GM23248 (cell line): Measurements from ENCODE around the gene TAC3.

Experiments
- EZH2 ChIP-seq: fragments of 200-600 bp; sonication (generic); IDR thresholded peaks from 2 replicates; pipeline ENCODE4 v1.6.1; 2018; ENCODE audit warnings: antibody characterized with exemption, mild to moderate bottlenecking; ENCODE audit not compliant: insufficient read depth, poor library complexity, severe bottlenecking
- EZH2phosphoT487 ChIP-seq: fragments of 200-600 bp; sonication (generic); IDR thresholded peaks from 2 replicates; pipeline ENCODE4 v1.6.1; 2018; ENCODE audit warnings: antibody characterized with exemption, moderate library complexity, mild to moderate bottlenecking, low read depth; ENCODE audit not compliant: insufficient read depth

GRCh38 chr12:57040750-57041149 is 24.4 kb upstream of the TAC3 start:
- TF ChIP-seq EZH2, result no peak
- no peak for TF ChIP-seq EZH2phosphoT487
